Measurements from ENCODE around the gene RFK. TPM values are rescaled to one million over a fixed set of nuclear protein-coding genes. Genes with fewer than 3 reads are reported as not detected.

Gene RFK
- total RNA-seq, 1 experiment from 2014 or later, result 12.0 TPM

GRCh38 chr9:76379494-76379893, 14.7 kb downstream of the RFK start:
- H3K4me1 Mint-ChIP-seq, result peaks cover 8 to 12% of the 10 kb centered on the region in 2 experiments
- H3K27me3 ChIP-seq (ENCODE audit: insufficient read depth, low read length), result no peaks in the 10 kb centered on the region

More at GRCh38 chr9:76379494-76379893, 14.7 kb downstream of the RFK start:
- Mint-ChIP-seq H3K27me3 (ENCODE audit: low read depth) (no peaks in the 10 kb centered on the region; the same call in 1 of the 2 replicates), H3K36me3 (ENCODE audit: insufficient read depth in 1 of 3, low read depth in 3 of 3) (peaks cover 0 to 2% (median 0%) of the 10 kb centered on the region in 3 experiments; a peak in 2 of 7 replicates), H3K27ac (no peak overlapping the region), H3K4me3 (no peak overlapping the region), H3K9me3 (no peaks in the 10 kb centered on the region)
- Histone ChIP-seq H3K23ac (ENCODE audit: insufficient read length, low read depth, low read length) (no peak overlapping the region), H2BK20ac (ENCODE audit: low read depth, low read length, poor library complexity, severe bottlenecking) (no peak overlapping the region), H3K79me1 (ENCODE audit: insufficient read depth, low read depth, low read length, poor library complexity, severe bottlenecking) (no peaks in the 10 kb centered on the region), H3K4me2 (ENCODE audit: insufficient read depth, insufficient read length, low read length) (no peak overlapping the region), H2AK5ac (ENCODE audit: insufficient read length, low read length) (no peak overlapping the region), H4K91ac (ENCODE audit: insufficient read length, low read depth, low read length) (no peak overlapping the region), H3K79me2 (ENCODE audit: insufficient read depth, low read length) (no peaks in the 10 kb centered on the region), H3K18ac (ENCODE audit: insufficient read length, low read depth, low read length) (no peak overlapping the region), H3K56ac (ENCODE audit: insufficient read length, low read depth, low read length) (no peak overlapping the region), H3K9me3 (ENCODE audit: control insufficient read depth, low read depth, low read length) (no peaks in the 10 kb centered on the region), H2BK120ac (ENCODE audit: low read depth, low read length, poor library complexity, severe bottlenecking) (no peak overlapping the region), H2BK5ac (ENCODE audit: insufficient read length, low read length) (no peak overlapping the region), H3K4ac (ENCODE audit: low read depth, low read length) (no peak overlapping the region), H2BK15ac (ENCODE audit: low read depth, low read length) (no peak overlapping the region), H3K27ac (ENCODE audit: insufficient read length, low read depth, low read length) (no peak overlapping the region), H4K8ac (replicated peaks; ENCODE audit: insufficient read length, low read depth, low read length) (no peak overlapping the region), H4K20me1 (ENCODE audit: control insufficient read depth, insufficient read depth, insufficient read length) (no peaks in the 10 kb centered on the region), H3K4me1 (ENCODE audit: insufficient read depth, low read length) (no peaks in the 10 kb centered on the region), H3K14ac (ENCODE audit: insufficient read depth, low read length) (no peak overlapping the region), H3K9ac (ENCODE audit: extremely low read depth, insufficient read length, low read length) (no peak overlapping the region), H4K5ac (ENCODE audit: insufficient read length, low read depth, low read length) (no peak overlapping the region), H3T11ph (ENCODE audit: low read length) (no peak overlapping the region), H2BK12ac (ENCODE audit: insufficient read length, low read depth, low read length) (no peak overlapping the region), H3K23me2 (ENCODE audit: insufficient read length, low read depth, low read length, poor library complexity, severe bottlenecking) (no peaks in the 10 kb centered on the region), H2AFZ (ENCODE audit: low read length) (no peak overlapping the region)
- TF ChIP-seq CTCF (conservative IDR thresholded peaks at IDR 0.05), result no peak
- no CpG with 5 or more reads among the region's 2 CpGs for WGBS (ENCODE audit: extremely low coverage, insufficient read length, low lambda C conversion rate)
- no peak for DNase-seq
